K562 (cell line): ENCODE results near the gene NOL4L. TPM values are rescaled to one million over a fixed set of nuclear protein-coding genes. Genes with fewer than 3 reads are reported as not detected.

ENCODE experiments used
- ATAC-seq: fragments of 200-7000 bp; cut with Tn5 transposase; 3 replicates; pipeline ENCODE4 v1.9.1; 2020; ENCODE audit warnings: moderate library complexity
- BruUV-seq: library from RNA; stranded (reverse); fragments of 400-500 nt; replicated peaks from 2 replicates; lab custom pipeline; 2021; lab: Mats Ljungman, UMichigan
- CTCF ChIA-PET: fragments of 300-600 bp; formaldehyde crosslinking; extraction: SDS; loops from one replicate; lab custom pipeline; 2021; ENCODE audit warnings: low intra/inter-chr PET ratio; lab: Yijun Ruan, JAX
- POLR2A ChIA-PET: fragments of 300-600, 350-650 bp; sonication (Branson Sonifier 250); formaldehyde crosslinking; extraction: SDS; loops from one replicate; lab custom pipeline; 2021; ENCODE audit warnings: antibody characterized with exemption, inconsistent platforms; lab: Yijun Ruan, JAX
- DNase-seq, 4 experiments: peaks; one replicate each; pipeline versions ENCODE4 v3.0.0 to v3.0.0-alpha.2; 2011 to 2018; ENCODE audit warnings: low spot score in 3 of 4, mixed read lengths in 3 of 4; ENCODE audit errors: extremely low read depth in 1 of 4
- FAIRE-seq: peaks from 2 replicates; lab custom pipeline; 2011; peaks lifted over from hg19 to GRCh38; lab: Jason Lieb, UNC
- H2AFZ ChIP-seq: 2 replicates; pipeline ENCODE4 v1.6.0; 2011; ENCODE audit warnings: low read depth, low read length, control low read depth, inconsistent platforms
- H3K27ac ChIP-seq: fragments of 200-600 bp; 3 replicates; pipeline ENCODE4 v1.8.0; 2011; ENCODE audit warnings: low read depth, mild to moderate bottlenecking, control low read depth, inconsistent platforms, low read length, moderate library complexity, mixed read lengths; ENCODE audit errors: extremely low read depth
- H3K27me3 ChIP-seq, 2 experiments: fragments of 300-600 bp in 1 of 2; 2 replicates in 1 of 2; 3 replicates in 1 of 2; pipeline versions ENCODE4 v1.6.0 to v1.8.0; 2011; ENCODE audit warnings: inconsistent platforms in 2 of 2, low read length in 2 of 2, mild to moderate bottlenecking in 1 of 2, mixed read lengths in 1 of 2, moderate library complexity in 1 of 2; ENCODE audit not compliant: control insufficient read depth in 2 of 2, insufficient read depth in 2 of 2
- H3K36me3 ChIP-seq: fragments of 300-600 bp; 3 replicates; pipeline ENCODE4 v1.8.0; 2011; ENCODE audit warnings: mild to moderate bottlenecking, low read length, inconsistent platforms; ENCODE audit not compliant: control insufficient read depth, insufficient read depth
- H3K4me1 ChIP-seq, 2 experiments: fragments of 200-600 bp in 1 of 2; replicated peaks in 1 of 2; 2 replicates in 1 of 2; 3 replicates in 1 of 2; pipeline versions ENCODE4 v1.5.1 to v1.8.0; 2011; ENCODE audit warnings: inconsistent platforms in 2 of 2, low read length in 2 of 2, mild to moderate bottlenecking in 1 of 2, mixed read lengths in 1 of 2, moderate library complexity in 1 of 2; ENCODE audit not compliant: control insufficient read depth in 2 of 2, insufficient read depth in 2 of 2
- H3K4me2 ChIP-seq: 2 replicates; pipeline ENCODE4 v1.6.1; 2011; ENCODE audit warnings: low read length, control low read depth, inconsistent platforms, mixed read lengths; ENCODE audit not compliant: insufficient read depth
- H3K4me3 ChIP-seq: fragments of 200-600 bp; sonication (generic), shearing (Covaris generic); 2 replicates; pipeline ENCODE4 v1.5.1; 2016; ENCODE audit warnings: control low read depth, inconsistent platforms
- H3K79me2 ChIP-seq: fragments of 200-600 bp; 3 replicates; pipeline ENCODE4 v1.8.0; 2011; ENCODE audit warnings: low read length, inconsistent platforms; ENCODE audit not compliant: control insufficient read depth, insufficient read depth
- H3K9ac ChIP-seq, 2 experiments: 2 replicates each; pipeline versions ENCODE4 v1.6.0 to v1.6.1; 2011; ENCODE audit warnings: low read depth in 2 of 2, low read length in 2 of 2, control low read depth in 1 of 2, inconsistent platforms in 1 of 2, mild to moderate bottlenecking in 1 of 2, mixed read lengths in 1 of 2; ENCODE audit not compliant: insufficient read depth in 1 of 2
- H3K9me1 ChIP-seq: one replicate; pipeline ENCODE4 v1.6.0; 2011; ENCODE audit warnings: inconsistent platforms, mild to moderate bottlenecking, low read length, moderate library complexity; ENCODE audit not compliant: control insufficient read depth, insufficient read depth
- H3K9me3 ChIP-seq: replicated peaks from 2 replicates; pipeline ENCODE4 v1.5.1; 2011; ENCODE audit warnings: low read depth, low read length, inconsistent platforms; ENCODE audit not compliant: control insufficient read depth, insufficient read depth
- H4K20me1 ChIP-seq: replicated peaks from 2 replicates; pipeline ENCODE4 v1.6.1; 2011; ENCODE audit warnings: low read length, inconsistent platforms, mixed read lengths; ENCODE audit not compliant: control insufficient read depth, insufficient read depth
- MCM2 ChIP-seq: fragments of 450-650 bp; IDR thresholded peaks from 2 replicates; pipeline ENCODE4 v1.6.1; 2017; ENCODE audit warnings: low read depth, mild to moderate bottlenecking
- POLR2G ChIP-seq: fragments of 200-400 bp; formaldehyde crosslinking; IDR thresholded peaks from 2 replicates; pipeline ENCODE4 v1.6.1; 2017; ENCODE audit warnings: low read depth, mild to moderate bottlenecking, antibody characterized with exemption, low read length, moderate library complexity
- RBM22 ChIP-seq: fragments of 200-400 bp; formaldehyde crosslinking; IDR thresholded peaks from 2 replicates; pipeline ENCODE4 v1.6.1; 2018; ENCODE audit warnings: low read length, low read depth; ENCODE audit not compliant: poor library complexity, severe bottlenecking
- ZNF644 ChIP-seq: fragments of 200-800 bp; sonication (Bioruptor generic); IDR thresholded peaks from 2 replicates; pipeline ENCODE4 v1.6.1; 2016; ENCODE audit warnings: low read depth, missing genetic modification characterization, missing compliant biosample characterization
- whole genome bisulfite sequencing: fragments of 100-300 bp; shearing (Covaris generic); methylation state at CpG from one replicate; pipeline ENCODE4 v1.1.6; 2016; ENCODE audit warnings: low coverage, mixed read lengths; ENCODE audit not compliant: insufficient coverage; ENCODE audit errors: missing lambda C conversion rate; 5-methylcytosine and 5-hydroxymethylcytosine counted together
- in situ Hi-C: fragments of 300-500 bp; cut with MboI; formaldehyde crosslinking; loops from 4 replicates; pipeline ENCODE4 v1.15.0; 2018; ENCODE audit warnings: inconsistent platforms, mixed read lengths
- intact Hi-C: fragments of 100-400 bp; cut with micrococcal nuclease; formaldehyde crosslinking; loops from 2 replicates; pipeline ENCODE4 v1.14.2; 2022
- polyA plus RNA-seq, 8 experiments: library from polyadenylated mRNA; depleted of rRNA in 4 of 8; stranded (reverse) in 5 of 8; unstranded in 3 of 8; fragments of >200 nt; fragmentation: Nextera tagmentation in 2 of 8; fragmentation: Illumina TruSeq in 1 of 8; extraction: Ambion mirVana in 2 of 8; extraction: Trizol in 1 of 8; gene quantifications; 2 replicates each; pipeline versions ENCODE4 v1.2.1 to v1.2.3, GENCODE V29; 2011 to 2014; ENCODE audit warnings: inconsistent platforms in 1 of 8, missing spikeins in 1 of 8
- total RNA-seq, 7 experiments: library from RNA; depleted of rRNA in 6 of 7; stranded (reverse); fragments of >200 nt in 6 of 7; fragmentation: Illumina TruSeq in 2 of 7; extraction: Trizol in 2 of 7; gene quantifications; 2 replicates each; pipeline versions ENCODE4 v1.2.1 to v1.2.3, GENCODE V29; 2011 to 2021; ENCODE audit warnings: low replicate concordance in 1 of 7

Gene NOL4L
- total and polyA plus RNA-seq, 9 of the 15 experiments (the other 6 are each of a cell fraction or from before 2014, with no cell fraction given): 5.1 to 36.2 (median 13.6) TPM

DNA sequence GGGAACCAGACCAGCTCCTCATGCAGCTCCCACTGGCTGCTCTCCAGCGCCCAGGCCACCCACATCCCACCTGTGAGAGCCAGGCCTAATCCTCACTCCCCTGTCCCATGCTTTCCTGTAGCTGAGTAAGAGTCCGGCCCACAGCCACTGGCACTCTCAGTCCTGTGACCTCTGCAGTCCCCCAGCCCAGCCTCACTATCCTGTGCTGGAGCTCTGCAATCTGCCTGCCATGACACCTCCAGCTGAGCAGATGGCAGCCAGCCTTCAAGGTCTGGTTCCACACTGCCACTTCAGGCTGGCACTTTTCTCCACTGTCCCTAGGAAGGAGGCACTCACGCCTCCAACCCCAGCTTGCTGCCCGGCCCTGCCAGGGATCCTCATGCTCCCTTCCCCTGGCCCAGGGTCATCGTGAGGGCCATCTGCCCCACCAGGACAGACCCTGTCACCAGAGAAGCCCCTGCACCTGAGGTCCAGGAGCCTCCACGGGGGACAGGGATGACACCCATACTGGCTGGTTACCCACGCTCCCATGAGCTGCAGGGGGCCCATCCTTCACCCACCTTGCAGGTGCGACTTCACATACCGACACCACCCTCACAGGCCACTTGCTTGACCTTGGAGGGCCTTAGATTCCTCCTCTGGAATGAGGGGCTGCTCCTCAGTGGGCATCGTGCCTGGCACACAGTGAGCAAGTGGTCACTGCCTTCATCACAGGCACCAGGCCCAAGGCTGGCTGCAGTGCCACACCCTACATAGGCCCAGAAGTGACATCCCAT lies 126.9 kb downstream of the NOL4L start:
- ChIA-PET CTCF (no interaction called here), POLR2A (interaction anchor here (0.5 to 1.6 kb wide), 3 partner anchors 15 to 168 kb away, joined by 3 to 4 read pairs (median 3); no protein-coding TSS in a partner anchor)
- ATAC-seq (no peak), DNase-seq (no peak), FAIRE-seq (no peak)
- Histone ChIP-seq H3K9me3 (no peaks in the 10 kb centered on the region), H3K4me1 (peaks cover 0 to 55% of the 10 kb centered on the region in 2 experiments; a peak in 2 of 5 replicates), H3K27ac (no peak overlapping the region), H2AFZ (no peak overlapping the region), H3K4me3 (no peak overlapping the region), H3K9me1 (peaks cover 2% of the 10 kb centered on the region), H3K4me2 (no peak overlapping the region), H3K9ac (peak overlapping the region in 1 of 2 experiments; percentile 70; a peak in 2 of 4 replicates), H3K27me3 (no peaks in the 10 kb centered on the region), H3K79me2 (no peaks in the 10 kb centered on the region; the same call in 2 of the 3 replicates), H4K20me1 (no peaks in the 10 kb centered on the region), H3K36me3 (peaks cover 54% of the 10 kb centered on the region; the same call in 2 of the 3 replicates)
- 88% methylated on average over 9 of the region's 10 CpGs for WGBS
- TF ChIP-seq POLR2G (0 out of 2 replicates have a peak, but pooled peaks have one; percentile 25), MCM2 (no peak)
- in situ Hi-C loops: no loop called here
- BruUV-seq: no TSS peak
- intact Hi-C loops: no loop called here

DNA sequence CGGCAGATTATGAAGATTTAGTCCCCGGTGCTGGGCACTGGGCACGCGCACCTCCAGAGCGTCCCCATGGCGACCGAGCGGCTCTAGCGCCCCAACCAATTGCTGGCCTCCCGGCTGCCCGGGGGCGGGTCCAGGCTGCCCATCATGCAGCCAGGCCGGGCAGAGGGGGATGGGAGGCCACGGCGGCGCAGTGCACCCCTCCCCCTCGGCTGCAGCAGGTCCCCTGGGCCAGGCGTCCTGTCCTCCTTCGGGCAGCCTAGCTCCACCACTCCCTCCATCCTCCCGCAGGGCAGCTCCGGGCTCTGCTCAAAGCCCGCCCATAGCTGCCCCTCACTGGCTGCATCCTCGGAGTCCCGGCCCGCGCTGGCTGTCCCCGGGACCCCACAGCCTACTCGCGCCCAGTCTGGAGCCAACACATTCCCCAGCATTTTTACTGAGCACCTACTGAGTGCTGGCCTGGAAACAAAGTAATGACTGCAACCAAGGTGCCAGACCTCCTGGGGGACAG lies 127.6 kb downstream of the NOL4L start:
- H3K27ac ChIP-seq: no peak overlapping the region
- H3K4me1 ChIP-seq: peaks cover 0 to 50% of the 10 kb centered on the region in 2 experiments; a peak in 2 of 5 replicates
- ATAC-seq: no peak
- in situ Hi-C loops: no loop called here
- no peak overlapping the region for H3K4me3 ChIP-seq
- ChIA-PET POLR2A (interaction anchor here (1.6 kb wide), 1 partner anchor 18 kb away, joined by 4 read pairs; no protein-coding TSS in a partner anchor), CTCF (no interaction called here)
- H3K27me3 ChIP-seq: no peaks in the 10 kb centered on the region
- 97% methylated on average over 8 of the region's 29 CpGs for WGBS
- H3K79me2 ChIP-seq: no peaks in the 10 kb centered on the region
- H2AFZ ChIP-seq: no peak overlapping the region
- TF ChIP-seq RBM22: peak; percentile 3
- no peak for TF ChIP-seq ZNF644
- no TSS peak for BruUV-seq
- H3K36me3 ChIP-seq: peaks cover 57% of the 10 kb centered on the region; the same call in 2 of the 3 replicates
- no peak for FAIRE-seq
- intact Hi-C loops: no loop called here
- no peak overlapping the region for H3K9ac ChIP-seq
- no peaks in the 10 kb centered on the region for H3K9me3 ChIP-seq
- no peaks in the 10 kb centered on the region for H4K20me1 ChIP-seq
- H3K4me2 ChIP-seq: no peak overlapping the region
- DNase-seq: peak in 2 of 4 experiments; percentile 29 to 31
- H3K9me1 ChIP-seq: peaks cover 2% of the 10 kb centered on the region
